Amniotic epithelial cell (primary cell): Measurements from ENCODE around the gene PI4KA.
"Not testable (repeated sequence)": the region's sequence is repeated elsewhere in the genome, so short reads cannot be mapped to it uniquely, and the experiment has no call there.

Experiments used
- DNase-seq: peaks from one replicate; pipeline ENCODE4 v3.0.0-alpha.2; 2010; ENCODE audit warnings: low read depth

PI4KA gene

GRCh38 chr22:20847318-20847822, 11.2 kb downstream of the PI4KA start:
- DNase-seq = no peak

- no peak for DNase-seq
Measured at GRCh38 chr22:20844055-20845037, 14.3 kb downstream of the PI4KA start.

- DNase-seq = no peak
Measured at GRCh38 chr22:20843501-20843900, 15.1 kb downstream of the PI4KA start.

GRCh38 chr22:20840646-20841371, 17.8 kb downstream of the PI4KA start:
- no peak for DNase-seq

- DNase-seq = no peak
Measured at GRCh38 chr22:20839837-20840645, 18.6 kb downstream of the PI4KA start.

- not testable (repeated sequence) for DNase-seq
Measured at GRCh38 chr22:20839354-20839753, 19.3 kb downstream of the PI4KA start.

GRCh38 chr22:20836987-20837823, 21.4 kb downstream of the PI4KA start:
- DNase-seq = no peak

GRCh38 chr22:20834725-20835124, 23.9 kb downstream of the PI4KA start:
- no peak for DNase-seq

GRCh38 chr22:20834206-20834605, 24.4 kb downstream of the PI4KA start:
- DNase-seq = no peak

GRCh38 chr22:20833225-20833665, 25.4 kb downstream of the PI4KA start:
- DNase-seq = no peak

- DNase-seq = no peak
Measured at GRCh38 chr22:20829491-20830134, 29.0 kb downstream of the PI4KA start.

GRCh38 chr22:20826373-20827152, 32.0 kb downstream of the PI4KA start:
- DNase-seq = not testable (repeated sequence)

GRCh38 chr22:20825624-20826023, 33.0 kb downstream of the PI4KA start:
- no peak for DNase-seq

GRCh38 chr22:20825216-20825615, 33.4 kb downstream of the PI4KA start:
- not testable (repeated sequence) for DNase-seq

- DNase-seq = no peak
Measured at GRCh38 chr22:20823264-20823663, 35.3 kb downstream of the PI4KA start.

- DNase-seq = no peak
Measured at GRCh38 chr22:20822240-20822639, 36.4 kb downstream of the PI4KA start.

GRCh38 chr22:20821717-20822239, 36.8 kb downstream of the PI4KA start:
- not testable (repeated sequence) for DNase-seq

- no peak for DNase-seq
Measured at GRCh38 chr22:20819471-20819870, 39.1 kb downstream of the PI4KA start.

GRCh38 chr22:20818471-20818870, 40.1 kb downstream of the PI4KA start:
- DNase-seq = no peak
